OCI-LY1 (cell line): Measurements from ENCODE around the gene PCBP3.

Experiments used
- H2AFZ ChIP-seq: fragments of 200-600 bp; sonication (generic), shearing (Covaris generic); 2 replicates; pipeline ENCODE4 v1.6.0; 2014; ENCODE audit warnings: antibody characterized with exemption, mild to moderate bottlenecking, low read length
- H3F3A ChIP-seq: fragments of 200-600 bp; sonication (generic), shearing (Covaris generic); 2 replicates; pipeline ENCODE4 v1.6.0; 2014; ENCODE audit warnings: mild to moderate bottlenecking, antibody characterized with exemption, low read length, moderate library complexity; ENCODE audit not compliant: insufficient read depth
- H3K27ac ChIP-seq: fragments of 200-600 bp; sonication (generic); 2 replicates; pipeline ENCODE4 v1.5.1; 2014; ENCODE audit warnings: low read length, mixed run types, mild to moderate bottlenecking, low read depth; ENCODE audit not compliant: poor library complexity, severe bottlenecking
- H3K27me3 ChIP-seq: fragments of 200-600 bp; sonication (generic); 2 replicates; pipeline ENCODE4 v1.6.0; 2014; ENCODE audit warnings: antibody characterized with exemption, mild to moderate bottlenecking, low read length, moderate library complexity; ENCODE audit not compliant: insufficient read depth
- H3K36me3 ChIP-seq: fragments of 200-600 bp; sonication (generic); 2 replicates; pipeline ENCODE4 v1.6.1; 2014; ENCODE audit warnings: mild to moderate bottlenecking, antibody characterized with exemption, low read length, moderate library complexity, mixed read lengths; ENCODE audit not compliant: insufficient read depth
- H3K4me1 ChIP-seq: fragments of 200-600 bp; sonication (generic); 2 replicates; pipeline ENCODE4 v1.5.1; 2014; ENCODE audit warnings: mild to moderate bottlenecking, low read length, moderate library complexity; ENCODE audit not compliant: insufficient read depth, severe bottlenecking
- H3K4me2 ChIP-seq: fragments of 200-600 bp; sonication (generic), shearing (Covaris generic); 2 replicates; pipeline ENCODE4 v1.6.1; 2014; ENCODE audit warnings: low read length
- H3K4me3 ChIP-seq: fragments of 200-600 bp; sonication (generic); 2 replicates; pipeline ENCODE4 v1.5.1; 2014; ENCODE audit warnings: low read length, low read depth, mild to moderate bottlenecking, mixed read lengths; ENCODE audit not compliant: poor library complexity, severe bottlenecking
- H3K79me2 ChIP-seq: fragments of 200-600 bp; shearing (Covaris generic); 2 replicates; pipeline ENCODE4 v1.6.1; 2016; ENCODE audit warnings: mixed run types, low read length, mixed read lengths; ENCODE audit not compliant: insufficient read depth
- H3K9ac ChIP-seq: fragments of 200-600 bp; sonication (generic), shearing (Covaris generic); 2 replicates; pipeline ENCODE4 v1.6.1; 2014; ENCODE audit warnings: mild to moderate bottlenecking, low read length, mixed read lengths
- H3K9me2 ChIP-seq: fragments of 200-600 bp; sonication (generic), shearing (Covaris generic); 2 replicates; pipeline ENCODE4 v1.6.1; 2014; ENCODE audit warnings: low read depth, mild to moderate bottlenecking, low read length, mixed read lengths
- H3K9me3 ChIP-seq: fragments of 200-600 bp; shearing (Covaris generic); 2 replicates; pipeline ENCODE4 v1.6.1; 2014; ENCODE audit warnings: low read length, mixed read lengths
- H4K20me1 ChIP-seq: fragments of 200-600 bp; sonication (generic), shearing (Covaris generic); 2 replicates; pipeline ENCODE4 v1.6.0; 2016; ENCODE audit warnings: mild to moderate bottlenecking, low read length; ENCODE audit not compliant: insufficient read depth
- EZH2 ChIP-seq: fragments of 200-600 bp; sonication (generic), shearing (Covaris generic); IDR thresholded peaks from 2 replicates; pipeline ENCODE4 v1.8.0; 2017; ENCODE audit warnings: borderline replicate concordance, mixed run types, mild to moderate bottlenecking, antibody characterized with exemption, low read length, moderate library complexity, mixed read lengths
- TF ChIP-seq, protein P1 (sequence below): fragments of 200-600 bp; sonication (generic), shearing (Covaris generic); IDR thresholded peaks from 2 replicates; pipeline ENCODE4 v1.5.1; 2017; ENCODE audit warnings: mild to moderate bottlenecking, antibody characterized with exemption, low read length, moderate library complexity, mixed read lengths

PCBP3 gene

DNA sequence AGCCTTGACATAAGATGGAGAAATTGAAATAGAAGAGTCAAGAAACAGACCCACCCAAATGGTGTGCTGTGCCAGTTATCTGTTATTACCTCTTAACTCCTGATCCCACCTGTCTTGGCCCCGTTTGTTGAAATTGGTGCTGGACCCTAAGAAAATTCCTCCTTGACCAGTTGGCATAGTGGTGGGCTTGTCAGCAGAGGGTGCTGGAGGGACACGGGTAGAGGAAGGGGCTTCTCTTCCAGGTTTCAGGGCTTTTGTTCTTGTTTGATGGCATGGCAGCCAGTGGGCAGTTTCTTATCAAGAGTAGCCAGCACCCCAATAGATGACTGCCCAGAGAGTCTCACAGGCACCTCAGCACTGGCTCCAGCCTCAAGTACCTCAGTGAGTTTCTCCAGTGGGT, 51.6 kb downstream of the PCBP3 start:
- Histone ChIP-seq H3F3A (no peaks in the 10 kb centered on the region), H3K27me3 (peaks cover 4% of the 10 kb centered on the region; the same call in 1 of the 2 replicates), H3K27ac (no peak overlapping the region), H3K4me3 (no peak overlapping the region), H4K20me1 (no peaks in the 10 kb centered on the region), H3K9ac (no peak overlapping the region), H3K79me2 (no peaks in the 10 kb centered on the region), H3K4me2 (no peak overlapping the region), H3K4me1 (no peaks in the 10 kb centered on the region), H3K36me3 (no peaks in the 10 kb centered on the region), H3K9me2 (no peaks in the 10 kb centered on the region), H2AFZ (no peak overlapping the region), H3K9me3 (no peaks in the 10 kb centered on the region)
- TF ChIP-seq EZH2, result no peak
- TF ChIP-seq, protein P1, sequence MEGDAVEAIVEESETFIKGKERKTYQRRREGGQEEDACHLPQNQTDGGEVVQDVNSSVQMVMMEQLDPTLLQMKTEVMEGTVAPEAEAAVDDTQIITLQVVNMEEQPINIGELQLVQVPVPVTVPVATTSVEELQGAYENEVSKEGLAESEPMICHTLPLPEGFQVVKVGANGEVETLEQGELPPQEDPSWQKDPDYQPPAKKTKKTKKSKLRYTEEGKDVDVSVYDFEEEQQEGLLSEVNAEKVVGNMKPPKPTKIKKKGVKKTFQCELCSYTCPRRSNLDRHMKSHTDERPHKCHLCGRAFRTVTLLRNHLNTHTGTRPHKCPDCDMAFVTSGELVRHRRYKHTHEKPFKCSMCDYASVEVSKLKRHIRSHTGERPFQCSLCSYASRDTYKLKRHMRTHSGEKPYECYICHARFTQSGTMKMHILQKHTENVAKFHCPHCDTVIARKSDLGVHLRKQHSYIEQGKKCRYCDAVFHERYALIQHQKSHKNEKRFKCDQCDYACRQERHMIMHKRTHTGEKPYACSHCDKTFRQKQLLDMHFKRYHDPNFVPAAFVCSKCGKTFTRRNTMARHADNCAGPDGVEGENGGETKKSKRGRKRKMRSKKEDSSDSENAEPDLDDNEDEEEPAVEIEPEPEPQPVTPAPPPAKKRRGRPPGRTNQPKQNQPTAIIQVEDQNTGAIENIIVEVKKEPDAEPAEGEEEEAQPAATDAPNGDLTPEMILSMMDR, result no peak; the same call in 1 of the 2 replicates

DNA sequence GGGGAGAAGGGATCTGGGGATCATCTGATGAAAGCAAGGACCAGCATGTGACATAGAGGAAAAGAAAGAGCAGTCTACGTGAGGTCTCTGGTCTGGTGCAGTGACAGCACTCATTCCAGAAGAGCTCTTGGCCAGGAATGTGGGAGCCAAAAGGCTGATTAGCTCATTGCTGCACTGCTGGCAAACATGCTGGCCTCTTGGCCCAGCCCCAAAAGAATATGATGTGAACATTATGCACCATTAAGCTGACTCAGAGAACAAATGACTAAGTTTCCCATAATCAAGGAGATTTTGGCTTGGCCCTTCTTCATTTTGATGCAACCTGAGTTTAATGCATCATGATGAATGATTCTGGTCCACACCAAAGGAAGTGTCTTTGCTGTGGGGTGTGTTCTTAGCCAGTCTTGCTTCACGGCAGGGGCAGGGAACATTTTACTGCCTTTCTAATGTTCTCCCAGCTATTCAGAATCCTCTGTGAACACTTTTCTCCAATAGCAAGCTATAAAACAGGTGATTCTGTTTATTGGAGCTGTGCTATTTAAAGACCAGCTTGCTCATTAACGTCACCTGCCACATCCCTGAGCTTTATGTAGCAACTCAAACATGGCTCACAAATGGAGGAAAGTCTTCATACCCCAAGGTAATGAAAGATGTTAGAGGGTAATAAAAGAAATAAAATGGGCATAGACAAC, 55.1 kb downstream of the PCBP3 start:
- Histone ChIP-seq H3K9me3 (no peaks in the 10 kb centered on the region), H2AFZ (no peak overlapping the region), H3K9me2 (no peaks in the 10 kb centered on the region), H3K4me1 (no peaks in the 10 kb centered on the region), H3K27ac (no peak overlapping the region), H4K20me1 (no peaks in the 10 kb centered on the region), H3K9ac (no peak overlapping the region), H3K27me3 (peaks cover 4% of the 10 kb centered on the region; the same call in 1 of the 2 replicates), H3K36me3 (no peaks in the 10 kb centered on the region), H3K4me2 (no peak overlapping the region), H3F3A (no peaks in the 10 kb centered on the region), H3K4me3 (no peak overlapping the region), H3K79me2 (no peaks in the 10 kb centered on the region)
- TF ChIP-seq, protein P1, result no peak
- no peak for TF ChIP-seq EZH2

DNA sequence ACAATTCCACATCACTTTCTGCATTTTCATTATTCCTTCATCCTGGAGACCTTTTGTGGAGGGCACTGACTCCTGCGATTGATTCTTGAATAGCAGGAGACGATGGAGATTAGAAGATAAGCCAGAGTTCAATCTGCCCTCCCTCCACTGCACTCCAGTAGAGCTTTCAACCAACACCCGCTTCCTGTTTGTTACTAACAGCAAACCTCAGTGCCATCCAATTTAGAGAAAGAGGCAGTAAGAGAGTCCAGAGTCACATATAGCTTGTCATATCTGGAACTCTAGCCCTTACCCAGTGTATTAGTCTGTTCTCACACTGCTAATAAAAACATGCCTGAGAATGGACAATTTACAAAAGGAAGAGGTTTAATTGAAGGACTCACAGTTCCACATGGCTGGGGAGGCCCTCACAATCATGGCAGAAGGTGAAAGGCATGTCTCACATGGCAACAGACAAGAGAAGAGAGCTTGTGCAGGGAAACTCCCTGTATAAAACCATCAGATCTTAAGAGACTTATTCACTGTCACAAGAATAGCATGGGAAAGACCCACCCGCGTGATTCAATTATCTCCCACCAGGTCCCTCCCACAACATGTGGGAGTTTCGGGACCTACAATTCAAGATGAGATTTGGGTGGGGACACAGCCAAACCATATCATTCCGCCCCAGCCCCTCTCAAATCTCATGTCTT, 55.9 kb downstream of the PCBP3 start:
- no peak overlapping the region for H3K27ac ChIP-seq
- no peak overlapping the region for H3K9ac ChIP-seq
- H4K20me1 ChIP-seq, result no peaks in the 10 kb centered on the region
- H2AFZ ChIP-seq, result no peak overlapping the region
- TF ChIP-seq EZH2, result no peak
- TF ChIP-seq, protein P1, result no peak
- no peak overlapping the region for H3K4me3 ChIP-seq
- H3K36me3 ChIP-seq, result no peaks in the 10 kb centered on the region
- no peaks in the 10 kb centered on the region for H3K9me2 ChIP-seq
- H3K4me1 ChIP-seq, result no peaks in the 10 kb centered on the region
- peaks cover 4% of the 10 kb centered on the region; the same call in 1 of the 2 replicates for H3K27me3 ChIP-seq
- no peaks in the 10 kb centered on the region for H3K79me2 ChIP-seq
- no peaks in the 10 kb centered on the region for H3K9me3 ChIP-seq
- no peaks in the 10 kb centered on the region for H3F3A ChIP-seq
- H3K4me2 ChIP-seq, result no peak overlapping the region
